Prostate gland (tissue), 2 donors: ENCODE measurements around the gene USP22.

Experiments
- POLR2A ChIP-seq: fragments of 450-650 bp; IDR thresholded peaks from one replicate; pipeline ENCODE4 v1.6.1; 2016; ENCODE audit warnings: antibody characterized with exemption, mild to moderate bottlenecking
- POLR2AphosphoS5 ChIP-seq: sonication (generic); formaldehyde crosslinking; IDR thresholded peaks from one replicate; pipeline ENCODE4 v1.6.1; 2017; ENCODE audit warnings: antibody characterized with exemption
- TF ChIP-seq, protein P1 (sequence below), 4 experiments: fragments of 200-600 bp in 2 of 4; fragments of 450-650 bp in 2 of 4; sonication (generic) in 2 of 4; IDR thresholded peaks; 1 replicate in 3 of 4; 2 replicates in 1 of 4; pipeline ENCODE4 v1.5.1; 2016 to 2019; ENCODE audit warnings: antibody characterized with exemption in 4 of 4, mild to moderate bottlenecking in 2 of 4, moderate library complexity in 2 of 4

DNA sequence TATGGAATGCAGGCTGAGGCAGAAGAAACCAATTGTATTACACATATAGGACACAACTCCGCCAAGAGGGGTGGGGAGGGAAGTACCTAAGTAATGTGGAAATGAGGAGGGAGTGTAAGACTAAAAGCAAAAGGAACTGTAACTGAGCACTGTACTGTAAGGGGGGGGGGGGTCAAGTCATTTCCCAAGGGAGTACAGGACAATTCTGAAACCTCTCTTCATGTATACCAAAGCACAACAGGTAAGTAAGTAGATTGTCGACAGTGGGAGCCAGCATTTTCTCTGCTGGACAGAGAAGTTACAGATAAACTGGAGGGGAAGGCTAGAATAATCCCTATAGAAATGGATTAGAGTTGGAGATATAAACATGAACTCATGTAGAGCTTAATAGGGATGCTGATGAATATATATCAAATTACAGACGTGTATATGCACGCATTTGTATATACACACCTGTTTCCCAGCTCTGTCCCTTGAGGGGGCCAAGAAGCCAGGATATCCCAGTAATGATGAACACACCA is 6.4 kb downstream of the USP22 start:
- TF ChIP-seq, protein P1, sequence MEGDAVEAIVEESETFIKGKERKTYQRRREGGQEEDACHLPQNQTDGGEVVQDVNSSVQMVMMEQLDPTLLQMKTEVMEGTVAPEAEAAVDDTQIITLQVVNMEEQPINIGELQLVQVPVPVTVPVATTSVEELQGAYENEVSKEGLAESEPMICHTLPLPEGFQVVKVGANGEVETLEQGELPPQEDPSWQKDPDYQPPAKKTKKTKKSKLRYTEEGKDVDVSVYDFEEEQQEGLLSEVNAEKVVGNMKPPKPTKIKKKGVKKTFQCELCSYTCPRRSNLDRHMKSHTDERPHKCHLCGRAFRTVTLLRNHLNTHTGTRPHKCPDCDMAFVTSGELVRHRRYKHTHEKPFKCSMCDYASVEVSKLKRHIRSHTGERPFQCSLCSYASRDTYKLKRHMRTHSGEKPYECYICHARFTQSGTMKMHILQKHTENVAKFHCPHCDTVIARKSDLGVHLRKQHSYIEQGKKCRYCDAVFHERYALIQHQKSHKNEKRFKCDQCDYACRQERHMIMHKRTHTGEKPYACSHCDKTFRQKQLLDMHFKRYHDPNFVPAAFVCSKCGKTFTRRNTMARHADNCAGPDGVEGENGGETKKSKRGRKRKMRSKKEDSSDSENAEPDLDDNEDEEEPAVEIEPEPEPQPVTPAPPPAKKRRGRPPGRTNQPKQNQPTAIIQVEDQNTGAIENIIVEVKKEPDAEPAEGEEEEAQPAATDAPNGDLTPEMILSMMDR (IDR thresholded peaks at IDR 0.05) = no peak
- TF ChIP-seq POLR2A (no peak), POLR2AphosphoS5 (no peak)
